ENCODE data around the gene MYRIP.

GRCh38 chr3:40223856-40224255, 414.4 kb downstream of the MYRIP start:
- TF ChIP-seq CTCF (IDR thresholded peaks at IDR 0.05) (no peak), POLR2AphosphoS5 (IDR thresholded peaks at IDR 0.05) (no peak)
